Esophagus squamous epithelium (tissue), 5 donors: ENCODE measurements around the gene ZMIZ1. TPM values are rescaled to one million over a fixed set of nuclear protein-coding genes. Genes with fewer than 3 reads are reported as not detected.

Experiments used
- DNase-seq: peaks from one replicate; lab custom pipeline; 2025; lab: John Stamatoyannopoulos, UW
- H3K27ac ChIP-seq, 4 donors: fragments of 200-600 bp; sonication (generic); one replicate each; pipeline ENCODE4 v1.5.1; 2016 to 2019; ENCODE audit warnings: mild to moderate bottlenecking in 1 of 4
- H3K27me3 ChIP-seq, 4 donors: fragments of 200-600 bp; sonication (generic); 1 replicate in 3 of 4; 2 replicates in 1 of 4; pipeline versions ENCODE4 v1.5.1 to v1.6.0; 2017 to 2021; ENCODE audit warnings: antibody characterized with exemption in 1 of 4
- H3K36me3 ChIP-seq, 3 donors: fragments of 200-600 bp; sonication (generic); one replicate each; pipeline ENCODE4 v1.5.1; 2016 to 2019
- H3K4me1 ChIP-seq, 3 donors: fragments of 200-600 bp; sonication (generic); one replicate each; pipeline ENCODE4 v1.5.1; 2017 to 2019
- H3K4me3 ChIP-seq, 4 donors: fragments of 200-600 bp; sonication (generic); 1 replicate in 3 of 4; 2 replicates in 1 of 4; pipeline ENCODE4 v1.5.1; 2016 to 2019; ENCODE audit warnings: mild to moderate bottlenecking in 2 of 4, moderate library complexity in 1 of 4
- H3K9me3 ChIP-seq, 3 donors: fragments of 200-600 bp; sonication (generic); one replicate each; pipeline ENCODE4 v1.5.1; 2016 to 2019
- POLR2A ChIP-seq, 4 donors: fragments of 450-650 bp; IDR thresholded peaks; one replicate each; pipeline ENCODE4 v1.6.1; 2017; ENCODE audit warnings: antibody characterized with exemption in 4 of 4, mild to moderate bottlenecking in 4 of 4, moderate library complexity in 3 of 4
- WGBS, 2 donors: methylation state at CpG; one replicate each; pipeline ENCODE4 v1.1.5; 2018; 5-methylcytosine and 5-hydroxymethylcytosine counted together
- intact Hi-C: fragments of 100-400 bp; cut with DNase I; formaldehyde crosslinking; loops from one replicate; pipeline ENCODE4 v1.15.0; 2022
- total RNA-seq, 4 donors: library from RNA; depleted of rRNA; stranded (reverse); fragments of >200 nt; gene quantifications; one replicate each; pipeline ENCODE4 v1.1.0, GENCODE V29; 2016
- TF ChIP-seq, protein P1 (sequence below), 6 experiments: fragments of 450-650 bp in 4 of 6; fragments of 200-600 bp in 2 of 6; sonication (generic) in 2 of 6; IDR thresholded peaks; one replicate each; pipeline ENCODE4 v1.5.1; 2016 to 2019; ENCODE audit warnings: antibody characterized with exemption in 6 of 6, mild to moderate bottlenecking in 4 of 6, moderate library complexity in 4 of 6
- donor health status: DM: yes; HTN: yes; CAD: no.

The ZMIZ1 gene
- total RNA-seq, 4 donors from 2014 or later, result 28.2 to 79.5 (median 40.4) TPM

DNA sequence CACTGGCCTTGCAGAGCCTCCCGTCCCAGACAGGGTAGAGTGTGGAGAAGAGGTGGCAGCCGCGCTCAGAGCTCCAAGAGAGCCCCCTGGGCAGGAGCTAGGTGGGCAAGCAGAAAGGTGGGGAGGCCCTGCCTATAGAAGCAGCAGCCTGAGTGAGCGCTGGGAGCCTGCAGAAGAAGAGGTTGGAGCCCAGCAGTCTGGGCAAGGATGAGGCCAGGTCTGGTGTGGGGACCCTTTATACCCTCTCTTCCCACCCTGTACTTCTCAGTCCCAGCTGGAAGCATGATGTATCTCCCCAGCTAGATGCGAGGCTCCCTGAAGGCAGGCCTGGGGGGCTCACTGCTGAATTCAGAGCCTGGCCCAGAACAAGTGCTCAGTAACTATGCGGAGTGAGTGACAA lies 44.5 kb upstream of the ZMIZ1 start:
- intact Hi-C loops, result no loop called here
- no peaks in the 10 kb centered on the region for H3K27me3 ChIP-seq
- 88 to 100% methylated on average over 3 to 6 of the region's 6 CpGs for WGBS, 2 donors
- H3K9me3 ChIP-seq, result no peaks in the 10 kb centered on the region
- H3K4me1 ChIP-seq, result peaks cover 9 to 61% (median 27%) of the 10 kb centered on the region in 3 donors
- no peak overlapping the region for H3K4me3 ChIP-seq
- H3K36me3 ChIP-seq, result no peaks in the 10 kb centered on the region
- TF ChIP-seq POLR2A (IDR thresholded peaks at IDR 0.05), result no peak
- TF ChIP-seq, protein P1, sequence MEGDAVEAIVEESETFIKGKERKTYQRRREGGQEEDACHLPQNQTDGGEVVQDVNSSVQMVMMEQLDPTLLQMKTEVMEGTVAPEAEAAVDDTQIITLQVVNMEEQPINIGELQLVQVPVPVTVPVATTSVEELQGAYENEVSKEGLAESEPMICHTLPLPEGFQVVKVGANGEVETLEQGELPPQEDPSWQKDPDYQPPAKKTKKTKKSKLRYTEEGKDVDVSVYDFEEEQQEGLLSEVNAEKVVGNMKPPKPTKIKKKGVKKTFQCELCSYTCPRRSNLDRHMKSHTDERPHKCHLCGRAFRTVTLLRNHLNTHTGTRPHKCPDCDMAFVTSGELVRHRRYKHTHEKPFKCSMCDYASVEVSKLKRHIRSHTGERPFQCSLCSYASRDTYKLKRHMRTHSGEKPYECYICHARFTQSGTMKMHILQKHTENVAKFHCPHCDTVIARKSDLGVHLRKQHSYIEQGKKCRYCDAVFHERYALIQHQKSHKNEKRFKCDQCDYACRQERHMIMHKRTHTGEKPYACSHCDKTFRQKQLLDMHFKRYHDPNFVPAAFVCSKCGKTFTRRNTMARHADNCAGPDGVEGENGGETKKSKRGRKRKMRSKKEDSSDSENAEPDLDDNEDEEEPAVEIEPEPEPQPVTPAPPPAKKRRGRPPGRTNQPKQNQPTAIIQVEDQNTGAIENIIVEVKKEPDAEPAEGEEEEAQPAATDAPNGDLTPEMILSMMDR (IDR thresholded peaks at IDR 0.05), result no peak
- no peak for DNase-seq
- no peak overlapping the region for H3K27ac ChIP-seq

DNA sequence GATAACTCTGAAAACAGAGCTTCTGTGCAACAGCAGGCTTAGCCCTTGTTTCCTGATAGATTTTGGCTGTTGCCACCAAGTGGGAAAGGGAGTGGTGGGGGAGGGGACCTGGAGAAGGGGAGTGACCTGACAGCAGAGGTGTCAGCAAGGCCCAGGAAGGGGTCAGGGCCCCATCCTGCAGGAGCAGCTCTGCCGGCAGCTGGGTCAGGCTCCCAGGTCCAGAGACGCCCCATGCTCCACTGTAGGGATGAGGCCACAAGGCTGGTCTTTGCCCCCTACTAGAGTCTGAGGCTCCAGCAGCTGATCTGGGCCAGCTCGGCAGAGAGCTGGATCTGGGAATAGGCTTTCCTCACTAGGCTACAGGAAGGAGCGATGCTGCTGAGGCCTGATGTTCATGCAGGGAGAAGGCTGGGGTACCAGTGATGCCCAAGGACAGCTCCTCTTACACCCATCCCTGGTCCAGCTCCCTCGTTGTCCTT lies 44.0 kb upstream of the ZMIZ1 start:
- TF ChIP-seq, protein P1 (IDR thresholded peaks at IDR 0.05), result no peak
- no peak for TF ChIP-seq POLR2A (IDR thresholded peaks at IDR 0.05)
- no peaks in the 10 kb centered on the region for H3K27me3 ChIP-seq
- H3K36me3 ChIP-seq, result no peaks in the 10 kb centered on the region
- 74 to 90% methylated on average over 2 to 3 of the region's 5 CpGs for WGBS, 2 donors
- H3K27ac ChIP-seq, result no peak overlapping the region
- DNase-seq, result no peak
- intact Hi-C loops, result no loop called here
- no peak overlapping the region for H3K4me3 ChIP-seq
- peaks cover 6 to 56% (median 24%) of the 10 kb centered on the region in 3 donors for H3K4me1 ChIP-seq
- no peaks in the 10 kb centered on the region for H3K9me3 ChIP-seq

DNA sequence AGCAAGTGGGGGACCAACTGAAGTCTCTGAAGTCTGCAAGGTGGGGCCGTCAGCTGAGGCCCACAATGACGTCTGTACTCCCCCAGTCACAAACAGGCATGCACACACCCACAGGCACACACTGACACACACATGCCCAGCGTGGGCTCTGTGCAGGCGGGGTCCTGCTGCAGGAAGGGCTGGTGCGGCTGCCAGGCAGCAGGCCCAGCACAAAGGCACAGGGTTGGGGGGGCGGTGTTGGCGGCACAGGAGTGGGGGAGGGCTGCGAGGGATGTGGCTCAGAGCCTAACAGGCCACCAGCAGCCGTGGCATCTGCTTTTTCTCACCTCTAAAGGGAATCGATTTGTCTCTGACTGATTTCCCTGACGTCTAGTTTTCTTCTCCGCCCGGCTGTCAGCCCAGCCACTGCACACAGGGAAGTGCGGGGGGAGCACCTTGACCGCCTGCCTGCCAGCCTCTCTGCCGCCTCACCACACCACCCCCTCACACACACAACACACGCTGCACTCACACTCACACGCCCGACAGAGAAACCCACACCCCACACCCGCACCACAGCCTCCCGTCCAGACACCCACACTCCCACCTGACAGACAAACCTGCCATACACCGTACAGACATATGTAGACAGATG lies 43.5 kb upstream of the ZMIZ1 start:
- TF ChIP-seq POLR2A (IDR thresholded peaks at IDR 0.05), result no peak
- TF ChIP-seq, protein P1 (IDR thresholded peaks at IDR 0.05), result no peak
- Histone ChIP-seq H3K27me3 (no peaks in the 10 kb centered on the region), H3K4me1 (peaks cover 2 to 51% (median 19%) of the 10 kb centered on the region in 3 donors), H3K4me3 (no peak overlapping the region), H3K36me3 (no peaks in the 10 kb centered on the region), H3K9me3 (no peaks in the 10 kb centered on the region), H3K27ac (no peak overlapping the region)
- no peak for DNase-seq
- intact Hi-C loops, result no loop called here
- WGBS, 2 donors, result 60 to 69% methylated on average over 9 of the region's 22 CpGs

DNA sequence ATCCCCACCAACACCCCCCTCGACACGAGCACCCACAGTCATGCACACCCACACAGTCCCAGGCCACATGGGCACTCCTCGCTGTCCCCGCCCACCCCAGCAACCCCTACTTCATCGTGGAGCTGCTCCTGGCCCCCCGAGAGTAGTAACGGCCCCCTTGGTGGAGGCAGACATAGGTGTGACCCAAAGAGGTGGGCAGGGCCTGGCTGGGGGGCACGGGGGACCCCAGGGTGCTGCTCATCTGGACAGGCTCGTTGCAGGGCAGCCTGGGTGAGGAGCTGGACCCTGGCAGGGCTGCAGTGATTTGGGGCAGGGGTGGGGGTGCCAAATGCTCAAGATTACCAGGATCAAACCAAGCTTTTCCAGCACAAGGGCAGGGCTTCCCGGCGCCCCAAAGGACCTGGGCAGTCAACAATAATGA lies 42.4 kb upstream of the ZMIZ1 start:
- Histone ChIP-seq H3K36me3 (no peaks in the 10 kb centered on the region), H3K27me3 (no peaks in the 10 kb centered on the region), H3K27ac (no peak overlapping the region), H3K9me3 (no peaks in the 10 kb centered on the region), H3K4me3 (no peak overlapping the region), H3K4me1 (peaks cover 0 to 40% (median 9%) of the 10 kb centered on the region in 3 donors)
- intact Hi-C loops, result no loop called here
- 84 to 93% methylated on average over 6 to 9 of the region's 11 CpGs for WGBS, 2 donors
- TF ChIP-seq, protein P1 (IDR thresholded peaks at IDR 0.05), result no peak
- no peak for TF ChIP-seq POLR2A (IDR thresholded peaks at IDR 0.05)
- no peak for DNase-seq

DNA sequence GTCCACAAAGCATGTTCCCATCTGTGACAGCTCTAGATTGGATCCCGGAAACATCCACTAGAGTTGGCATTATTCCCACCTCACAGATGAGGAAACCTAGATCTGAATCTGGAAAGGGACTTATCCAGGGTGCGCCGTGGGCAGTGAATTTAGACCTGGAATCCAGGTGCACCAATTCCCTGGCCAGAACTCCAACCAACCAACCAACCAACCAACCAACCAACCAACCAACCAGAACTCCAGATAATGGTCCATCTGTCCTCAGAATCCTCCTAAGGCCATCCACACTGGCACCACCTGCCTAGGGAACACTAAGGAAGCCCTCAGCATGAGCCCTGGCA lies 42.0 kb upstream of the ZMIZ1 start:
- WGBS, 2 donors, result 89% methylated on average over 3 of the region's 3 CpGs
- Histone ChIP-seq H3K36me3 (no peaks in the 10 kb centered on the region), H3K9me3 (no peaks in the 10 kb centered on the region), H3K27ac (no peak overlapping the region), H3K27me3 (no peaks in the 10 kb centered on the region), H3K4me3 (no peak overlapping the region), H3K4me1 (peaks cover 0 to 36% (median 6%) of the 10 kb centered on the region in 3 donors)
- intact Hi-C loops, result no loop called here
- DNase-seq, result no peak
- no peak for TF ChIP-seq POLR2A (IDR thresholded peaks at IDR 0.05)
- TF ChIP-seq, protein P1 (IDR thresholded peaks at IDR 0.05), result no peak
